GM18861 (cell line): Measurements from ENCODE around the gene PIN1.
"Not testable (repeated sequence)": the region's sequence is repeated elsewhere in the genome, so short reads cannot be mapped to it uniquely, and the experiment has no call there.

Experiments used
- ATAC-seq: cut with Tn5 transposase; IDR thresholded peaks from one replicate; pipeline ENCODE4 v1.9.1; 2021; ENCODE audit not compliant: unreplicated experiment

Gene PIN1

GRCh38 chr19:9834726-9835506 lies at the start of gene PIN1:
Gene PIN1 (plus strand): TSS chr19:9835318. CDS start chr19:9835345, 27 bp downstream.
- ATAC-seq, result peak; percentile 90

DNA sequence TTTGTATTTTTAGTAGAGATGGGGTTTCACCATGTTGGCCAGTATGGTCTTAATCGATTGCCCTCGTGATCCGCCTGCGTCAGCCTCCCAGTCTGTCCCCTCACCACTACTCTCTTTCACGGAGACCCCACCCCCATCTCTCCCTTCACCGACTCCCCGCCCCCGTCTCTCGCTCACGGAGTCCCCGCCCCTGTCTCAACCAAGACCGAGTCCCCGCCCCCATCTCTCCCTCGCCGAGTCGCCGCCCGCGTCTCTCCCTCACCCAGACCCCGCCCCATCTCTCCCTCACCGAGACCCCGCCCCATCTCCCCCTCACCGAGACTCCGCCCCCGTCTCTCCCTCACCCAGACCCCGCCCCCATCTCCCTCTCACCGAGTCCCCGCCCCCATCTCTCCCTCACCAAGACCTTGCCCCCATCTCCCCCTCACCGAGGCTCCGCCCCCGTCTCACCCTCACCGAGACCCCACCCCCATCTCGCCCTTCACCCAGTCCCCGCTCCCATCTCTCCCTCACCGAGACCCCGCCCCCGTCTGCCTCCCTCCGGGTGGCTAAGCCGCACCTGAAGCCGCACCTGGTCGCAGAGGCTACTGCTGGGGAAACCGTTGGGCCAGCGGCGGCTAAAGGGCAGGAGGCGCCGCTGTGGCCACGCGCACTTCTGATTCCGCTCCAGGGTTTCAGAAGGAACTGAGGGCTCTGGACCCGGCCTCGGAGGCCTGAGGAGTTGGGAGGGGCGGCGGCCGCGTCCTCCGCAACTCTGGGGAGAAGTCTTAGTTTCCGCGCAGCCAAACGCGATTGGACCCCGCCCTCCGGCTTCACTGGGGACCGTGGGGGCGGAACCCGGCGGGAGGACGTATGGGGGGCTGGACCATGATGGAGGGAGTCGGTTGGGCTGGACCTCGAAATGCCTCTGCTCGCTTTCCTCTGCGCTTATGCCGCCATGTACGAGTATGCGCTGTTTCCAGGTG lies 49.5 kb upstream of the PIN1 start:
- ATAC-seq, result peak; percentile 61

GRCh38 chr19:9786342-9786741 lies 48.8 kb upstream of the PIN1 start:
- no peak for ATAC-seq

DNA sequence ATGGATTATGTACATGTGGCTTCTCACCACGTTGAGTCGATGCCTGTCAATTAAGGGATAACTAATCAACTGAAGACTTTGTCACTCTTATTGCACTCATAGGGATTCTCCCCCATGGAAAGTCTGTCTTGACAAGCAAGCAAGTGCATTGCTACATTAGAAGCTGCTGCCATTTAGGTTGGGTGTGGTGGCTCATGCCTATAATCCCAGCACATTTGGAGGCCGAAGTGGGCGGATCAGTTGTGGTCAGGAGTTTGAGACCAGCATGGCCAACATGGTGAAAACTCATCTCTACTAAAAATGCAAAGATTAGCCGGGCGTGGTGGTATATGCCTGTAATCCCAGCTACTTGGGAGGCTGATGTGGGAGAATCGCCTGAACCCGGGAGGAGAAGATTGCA lies 48.3 kb upstream of the PIN1 start:
- ATAC-seq, result no peak

DNA sequence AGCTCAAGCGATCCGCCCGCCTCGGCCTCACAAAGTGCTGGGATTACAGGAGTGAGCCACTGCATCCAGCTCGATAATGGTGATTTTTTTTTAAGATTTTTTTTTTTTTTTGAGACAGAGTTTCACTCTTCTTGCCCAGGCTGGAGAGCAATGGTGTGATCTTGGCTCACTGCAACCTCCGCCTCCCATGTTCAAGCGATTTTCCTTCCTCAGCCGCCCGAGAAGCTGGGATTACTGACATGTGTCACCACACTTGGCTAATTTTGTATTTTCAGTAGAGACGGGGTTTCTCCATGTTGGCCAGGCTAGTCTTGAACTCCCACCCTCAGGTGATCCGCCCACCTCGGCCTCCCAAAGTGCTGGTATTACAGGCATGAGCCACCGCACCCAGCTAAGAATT lies 46.5 kb upstream of the PIN1 start:
- not testable (repeated sequence) for ATAC-seq

DNA sequence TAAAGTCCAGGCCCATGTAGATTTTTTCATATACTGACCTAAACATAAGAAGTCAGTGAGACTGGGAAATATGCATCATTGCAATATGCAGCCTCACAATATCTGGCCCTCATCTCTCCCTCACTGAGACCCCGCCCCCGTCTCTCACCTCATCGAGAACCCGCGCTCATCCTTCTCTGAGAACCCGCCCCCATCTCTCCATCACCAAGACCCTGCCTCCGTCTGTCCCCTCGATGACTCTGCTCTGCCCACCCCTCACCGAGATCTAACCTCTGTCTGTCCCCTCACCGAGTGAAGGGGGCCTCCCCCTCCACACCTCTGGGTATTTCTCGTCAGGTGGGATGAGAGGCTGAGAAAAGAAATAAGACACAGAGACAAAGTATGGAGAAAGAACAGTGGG lies 46.1 kb upstream of the PIN1 start:
- no peak for ATAC-seq

- not testable (repeated sequence) for ATAC-seq
Measured at GRCh38 chr19:9789579-9789978, 45.5 kb upstream of the PIN1 start.

DNA sequence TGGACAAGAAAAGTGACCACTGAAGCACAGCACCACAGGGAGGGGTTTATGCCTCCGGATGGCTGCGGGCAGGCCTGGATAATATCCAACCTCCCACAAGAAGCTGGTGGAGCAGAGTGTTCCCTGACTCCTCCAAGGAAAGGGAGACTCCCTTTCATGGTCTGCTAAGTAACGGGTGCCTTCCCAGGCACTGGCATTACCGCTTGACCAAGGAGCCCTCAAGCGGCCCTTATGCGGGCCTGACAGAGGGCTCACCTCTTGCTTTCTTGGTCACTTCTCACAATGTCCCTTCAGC lies 44.1 kb upstream of the PIN1 start:
- ATAC-seq, result not testable (repeated sequence)

DNA sequence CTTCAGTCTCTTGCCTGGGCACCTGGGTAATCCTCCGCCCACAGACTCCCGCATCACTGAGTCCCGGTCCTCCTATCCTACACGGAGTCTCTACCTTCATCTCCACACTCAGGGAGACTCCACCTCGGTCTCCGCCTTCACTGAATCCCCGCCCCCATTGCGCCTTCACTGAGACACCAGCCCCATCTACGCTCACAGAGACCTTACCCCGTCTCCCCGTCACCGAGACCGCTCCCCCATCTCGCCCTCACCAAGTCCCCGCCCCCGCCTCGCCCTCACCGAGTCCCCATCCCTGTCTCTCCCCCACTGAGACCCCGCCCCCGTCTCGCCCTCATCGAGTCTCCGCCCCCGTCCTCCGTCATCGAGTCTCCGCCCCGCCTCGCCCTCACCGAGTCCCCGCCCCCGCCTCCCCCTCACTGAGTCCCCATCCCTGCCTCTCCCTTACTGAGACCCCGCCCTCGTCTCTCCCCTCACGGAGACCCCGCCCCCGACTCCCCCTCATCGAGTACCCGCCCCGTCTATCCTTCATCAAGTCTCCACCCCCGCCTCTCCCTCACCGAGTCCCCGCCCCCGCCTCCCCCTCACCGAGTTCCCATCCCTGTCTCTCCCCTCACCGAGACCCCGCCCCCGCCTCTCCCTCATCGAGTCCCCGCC lies 43.4 kb upstream of the PIN1 start:
- no peak for ATAC-seq

DNA sequence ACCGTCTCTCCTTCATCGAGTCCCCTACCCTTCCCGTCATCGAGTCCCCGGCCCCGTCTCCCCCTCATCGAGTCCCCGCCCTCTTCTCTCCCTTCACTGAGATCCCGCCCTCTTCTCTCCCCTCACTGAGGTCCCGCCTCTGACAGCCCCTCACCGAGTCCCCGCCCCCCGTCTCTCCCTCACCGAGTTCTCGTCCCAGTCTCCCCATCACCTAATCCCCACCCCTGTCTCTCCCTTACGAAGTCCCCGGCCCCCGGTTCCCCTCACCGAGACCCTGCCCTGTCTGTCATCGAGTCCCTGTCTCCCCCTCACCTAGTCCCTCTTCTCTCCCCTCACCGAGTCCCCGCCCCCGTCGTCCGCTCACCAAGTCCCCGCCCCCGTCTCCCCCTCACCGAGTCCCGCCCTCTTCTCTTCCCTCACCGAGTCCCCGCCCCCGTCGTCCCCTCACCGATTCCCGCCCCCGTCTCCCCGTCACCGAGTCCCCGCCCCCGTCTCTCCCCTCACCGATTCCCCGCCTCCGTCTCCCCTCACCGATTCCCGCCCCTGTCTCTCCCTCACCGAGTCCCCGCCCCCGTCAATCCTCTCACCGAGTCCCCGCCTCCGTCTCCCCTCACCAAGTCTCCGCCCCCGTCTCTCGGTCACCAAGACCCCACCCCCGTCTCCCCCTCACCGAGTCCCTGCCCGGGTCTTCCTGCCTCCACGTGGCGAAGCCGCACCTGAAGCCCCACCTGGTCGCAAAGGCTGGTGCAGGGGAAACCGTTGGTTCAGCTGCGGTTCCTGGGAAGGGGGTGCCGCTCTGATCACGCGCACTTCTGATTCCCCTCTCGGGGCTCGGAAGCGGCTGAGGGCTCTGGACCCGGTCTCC lies 42.7 kb upstream of the PIN1 start:
- no peak for ATAC-seq

- no peak for ATAC-seq
Measured at GRCh38 chr19:9793071-9793591, 42.0 kb upstream of the PIN1 start.

- ATAC-seq, result peak; percentile 62
Measured at GRCh38 chr19:9796113-9796773, 38.9 kb upstream of the PIN1 start.

- ATAC-seq, result no peak
Measured at GRCh38 chr19:9797871-9798270, 37.2 kb upstream of the PIN1 start.

GRCh38 chr19:9799162-9799561 lies 36.0 kb upstream of the PIN1 start:
- ATAC-seq, result no peak

DNA sequence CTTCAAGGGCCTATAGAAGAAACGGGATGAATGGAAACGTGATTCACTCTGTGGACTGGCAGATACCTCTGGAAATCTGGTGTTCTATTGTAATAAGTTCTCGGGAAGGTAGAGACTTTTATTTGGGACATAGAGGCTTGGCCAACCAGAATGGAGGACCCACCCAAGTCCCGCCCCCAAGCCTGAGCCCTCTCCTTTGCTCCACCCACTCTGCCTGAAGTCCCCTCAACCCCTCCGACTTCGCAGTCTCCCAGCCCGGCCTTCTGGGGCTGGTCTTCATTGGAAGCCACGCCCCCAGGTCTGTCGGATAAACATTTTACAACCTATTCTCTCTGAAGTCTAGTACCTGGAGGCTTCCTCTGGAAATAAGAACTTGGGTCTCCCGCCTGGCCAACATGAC lies 33.1 kb upstream of the PIN1 start:
- no peak for ATAC-seq

- ATAC-seq, result no peak
Measured at GRCh38 chr19:9806803-9807202, 28.3 kb upstream of the PIN1 start.

DNA sequence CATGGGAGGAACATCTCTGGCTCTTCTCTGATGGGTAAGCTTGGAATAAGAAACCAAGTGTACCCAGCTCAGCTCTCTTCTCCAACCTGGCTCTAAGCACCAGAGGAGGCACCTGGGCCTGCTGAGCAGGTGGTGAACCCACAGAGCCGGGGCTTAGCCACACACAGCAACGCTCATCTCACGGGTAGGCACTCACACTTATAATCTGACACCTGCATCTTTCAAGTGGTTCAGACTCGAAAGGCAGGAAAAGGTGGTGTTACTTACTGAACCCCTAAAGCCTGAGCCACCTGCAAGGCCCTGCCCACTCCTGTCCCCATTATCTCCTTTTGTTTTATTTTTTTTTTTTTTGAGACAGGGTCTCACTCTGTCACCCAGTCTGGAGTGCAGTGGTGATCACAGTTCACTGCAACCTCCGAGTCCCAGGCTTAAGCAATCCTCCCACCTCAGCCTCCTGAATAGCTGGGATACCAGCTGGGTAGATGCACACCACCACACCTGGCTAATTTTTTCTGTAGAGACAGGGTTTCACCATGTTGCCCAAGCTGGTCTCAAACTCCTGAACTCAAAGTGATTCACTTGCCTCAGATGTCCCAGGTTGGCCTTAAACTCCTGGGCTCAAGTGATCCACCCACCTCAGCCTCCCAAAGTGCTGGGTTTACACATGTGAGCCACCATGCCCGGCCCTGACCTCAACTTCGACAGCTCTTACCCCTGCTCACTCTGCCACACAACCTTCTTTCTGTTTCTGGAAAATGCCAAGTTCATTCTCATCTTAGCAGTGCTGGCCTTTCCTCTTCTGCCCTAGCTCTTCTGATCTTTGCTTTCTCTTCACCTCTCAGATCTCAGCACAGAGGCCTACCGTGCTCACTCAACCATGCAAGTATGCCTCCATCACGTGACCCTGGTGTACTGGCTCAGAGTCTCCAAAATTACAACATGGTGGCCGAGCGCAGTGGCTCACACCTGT lies 26.0 kb upstream of the PIN1 start:
- ATAC-seq, result no peak

DNA sequence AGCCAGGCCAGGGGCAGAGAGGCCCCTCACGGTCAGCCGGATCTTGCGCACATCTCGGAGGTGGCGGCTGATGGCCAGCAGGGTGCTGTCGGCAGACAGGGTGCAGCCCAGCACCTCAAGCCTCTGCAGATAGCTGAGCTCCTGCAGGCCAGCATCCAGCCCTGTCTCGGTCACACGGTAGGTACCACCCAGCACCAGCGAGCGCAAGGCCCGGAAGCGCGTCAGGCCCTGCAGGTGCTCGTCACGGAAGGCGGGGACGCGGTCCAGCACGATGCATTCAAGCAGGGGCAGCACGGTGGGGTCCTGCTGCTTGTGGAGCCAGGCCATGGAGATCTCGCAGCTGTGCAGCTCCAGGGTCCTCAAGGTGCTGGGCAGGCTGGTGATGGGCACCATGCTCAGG lies 24.0 kb upstream of the PIN1 start:
- no peak for ATAC-seq
